SW480 (cell line): Measurements from ENCODE around the gene MYL9.

Source experiments
- DNase-seq: peaks from one replicate; pipeline ENCODE4 v3.0.0-alpha.2; 2016; ENCODE audit warnings: low spot score

MYL9 gene

DNA sequence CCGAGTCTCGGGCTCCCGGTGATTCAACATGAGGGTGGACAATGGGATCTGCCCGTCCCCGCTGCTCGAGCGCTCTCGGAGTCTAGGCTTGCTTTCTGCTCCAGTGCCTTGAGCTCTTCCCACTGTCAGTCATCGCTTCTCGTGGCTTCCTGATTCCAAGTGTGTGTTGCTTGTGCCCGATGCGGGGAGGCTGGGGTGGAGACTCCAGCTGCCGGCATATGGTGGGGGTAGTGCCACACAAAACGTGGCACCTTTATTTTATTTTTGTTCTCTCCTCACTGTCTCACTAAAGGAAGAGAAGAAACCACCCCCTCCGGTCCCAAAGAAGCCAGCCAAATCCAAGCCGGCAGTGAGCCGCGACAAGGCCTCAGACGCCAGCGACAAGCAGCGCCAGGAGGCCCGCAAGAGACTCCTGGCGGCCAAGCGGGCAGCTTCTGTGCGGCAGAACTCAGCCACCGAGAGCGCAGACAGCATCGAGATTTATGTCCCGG, 14.8 kb upstream of the MYL9 start:
- no peak for DNase-seq

DNA sequence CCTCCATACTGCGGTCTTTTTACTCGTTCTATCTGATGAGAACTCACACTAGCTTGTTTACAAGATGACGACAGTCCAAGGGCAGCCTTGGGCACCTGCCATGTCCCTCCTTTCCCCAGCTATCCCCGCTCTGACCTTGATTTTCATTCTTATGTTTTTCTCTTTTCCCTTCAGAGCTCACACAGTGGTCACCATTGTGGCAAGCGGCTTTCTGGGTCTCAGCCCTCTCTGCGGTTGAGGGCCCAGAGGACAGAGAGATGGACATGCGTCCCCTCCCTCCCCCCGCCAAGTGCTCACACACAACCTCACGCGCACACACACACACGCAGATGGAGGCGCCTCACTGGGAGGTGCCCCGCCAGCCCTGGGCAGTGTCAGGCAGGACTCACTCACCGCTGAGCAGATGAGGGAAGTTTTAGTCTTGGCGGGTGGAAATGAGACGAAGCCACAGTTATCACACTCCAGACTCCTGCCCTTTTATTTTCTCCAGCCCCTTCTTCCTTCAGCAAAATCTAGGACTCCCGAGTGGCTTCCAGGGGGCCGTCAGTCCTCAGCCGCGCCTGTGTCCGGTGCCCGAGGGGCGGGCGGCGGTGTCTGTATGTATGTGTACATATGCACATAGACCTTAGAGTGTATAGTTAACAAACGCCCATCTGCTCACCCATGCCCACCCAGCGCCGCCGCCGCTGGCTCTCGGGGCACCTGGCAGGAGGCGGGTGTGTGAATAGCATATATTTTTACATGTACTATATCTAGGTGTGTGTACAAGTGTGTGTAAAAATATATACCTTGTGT, 13.8 kb upstream of the MYL9 start:
- no peak for DNase-seq

DNA sequence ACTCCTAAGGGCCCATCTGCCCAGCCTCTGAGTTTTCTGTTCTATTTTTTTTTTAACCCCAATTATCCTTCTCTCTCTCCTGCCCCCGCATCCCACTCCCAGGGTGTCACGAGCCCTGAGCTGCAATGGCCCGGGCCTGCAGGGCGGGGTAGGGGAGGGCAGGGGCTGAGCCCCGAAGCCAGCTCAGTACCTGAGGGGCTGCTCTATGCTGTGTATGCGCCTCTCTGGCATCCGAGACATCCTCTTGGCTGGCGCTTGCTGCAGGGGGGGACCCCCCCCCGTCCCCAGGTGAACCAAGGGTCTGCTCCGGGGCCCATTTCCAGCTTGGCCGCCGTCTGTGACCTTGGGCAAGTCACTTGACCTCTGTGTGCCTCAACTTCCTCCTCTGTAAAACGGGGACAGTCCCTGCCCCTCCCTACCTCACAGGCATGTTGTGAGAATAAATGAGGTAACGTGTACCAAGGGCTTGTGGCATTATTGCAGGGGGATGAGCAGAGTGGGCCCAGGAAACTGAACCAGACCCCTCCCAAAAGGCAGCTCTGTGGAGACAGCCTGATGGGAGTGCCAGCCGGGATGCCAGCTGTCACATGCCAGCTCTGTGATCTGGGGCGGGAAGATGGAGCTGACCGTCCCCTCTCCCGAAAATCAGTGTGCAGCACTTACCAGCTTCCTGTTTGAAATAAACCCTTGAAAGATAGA, 13.0 kb upstream of the MYL9 start:
- DNase-seq, result no peak

DNA sequence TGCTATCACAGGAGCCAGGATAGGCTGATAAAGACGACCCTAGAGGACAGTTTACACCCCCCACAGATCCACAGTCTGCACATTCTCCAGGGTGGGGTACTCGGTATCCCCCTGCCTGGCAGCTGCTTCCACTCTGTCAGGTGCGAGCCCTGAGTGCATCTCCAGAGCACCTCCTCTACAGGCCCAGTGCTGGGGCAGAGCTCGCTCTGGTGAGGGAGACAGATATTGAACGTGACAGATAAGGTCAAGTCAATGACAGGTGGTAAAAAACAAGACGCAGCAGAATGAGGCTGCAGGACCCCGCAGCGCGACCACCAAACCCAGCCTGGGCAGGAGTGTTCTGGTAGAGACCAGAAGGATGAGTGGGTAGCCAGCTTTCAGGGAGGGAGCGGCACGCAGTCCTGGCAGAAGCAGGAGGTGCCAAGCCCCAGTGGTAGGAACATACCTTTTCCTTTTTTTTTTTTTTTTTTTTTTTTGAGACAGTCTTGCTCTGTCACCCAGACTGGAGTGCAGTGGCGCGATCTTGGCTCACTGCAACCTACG, 12.4 kb upstream of the MYL9 start:
- DNase-seq, result no peak

DNA sequence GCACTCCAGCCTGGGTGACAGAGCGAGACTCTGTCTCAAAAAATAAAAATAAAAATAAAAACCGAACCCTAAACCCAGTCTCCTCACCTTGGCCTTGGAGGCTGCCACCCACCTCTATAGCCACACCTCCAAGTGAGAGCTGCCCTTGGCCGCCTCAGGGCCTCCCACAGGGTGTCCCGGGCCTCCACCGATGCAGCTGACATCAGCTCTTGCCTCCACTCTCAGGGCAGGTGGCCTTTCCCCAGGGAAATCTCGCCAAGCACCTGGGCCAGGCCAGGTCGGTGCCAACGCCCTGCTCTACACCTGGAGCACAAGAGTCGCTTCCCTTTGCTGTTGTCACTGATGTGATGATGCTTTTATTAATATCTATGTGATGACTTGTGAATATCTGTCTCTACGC, 8.9 kb upstream of the MYL9 start:
- DNase-seq, result no peak

DNA sequence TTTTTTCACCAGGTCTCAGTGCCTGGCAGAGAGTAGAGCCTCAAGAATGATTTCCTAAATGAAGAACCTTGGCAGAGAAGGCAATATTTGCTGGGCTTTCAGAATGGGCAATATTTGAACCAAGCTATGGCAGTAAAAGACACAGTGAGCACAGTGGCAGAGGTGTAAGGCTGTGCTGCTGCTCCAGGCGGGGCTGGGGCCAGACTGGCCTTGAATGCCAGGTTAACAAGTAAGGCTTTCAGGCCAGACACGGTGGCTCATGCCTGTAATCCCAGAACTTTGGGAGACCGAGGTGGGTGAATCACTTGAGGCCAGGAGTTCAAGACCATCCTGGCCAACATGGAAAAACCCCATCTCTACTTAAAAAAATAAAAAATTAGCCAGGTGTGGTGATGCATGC, 8.5 kb upstream of the MYL9 start:
- no peak for DNase-seq

DNA sequence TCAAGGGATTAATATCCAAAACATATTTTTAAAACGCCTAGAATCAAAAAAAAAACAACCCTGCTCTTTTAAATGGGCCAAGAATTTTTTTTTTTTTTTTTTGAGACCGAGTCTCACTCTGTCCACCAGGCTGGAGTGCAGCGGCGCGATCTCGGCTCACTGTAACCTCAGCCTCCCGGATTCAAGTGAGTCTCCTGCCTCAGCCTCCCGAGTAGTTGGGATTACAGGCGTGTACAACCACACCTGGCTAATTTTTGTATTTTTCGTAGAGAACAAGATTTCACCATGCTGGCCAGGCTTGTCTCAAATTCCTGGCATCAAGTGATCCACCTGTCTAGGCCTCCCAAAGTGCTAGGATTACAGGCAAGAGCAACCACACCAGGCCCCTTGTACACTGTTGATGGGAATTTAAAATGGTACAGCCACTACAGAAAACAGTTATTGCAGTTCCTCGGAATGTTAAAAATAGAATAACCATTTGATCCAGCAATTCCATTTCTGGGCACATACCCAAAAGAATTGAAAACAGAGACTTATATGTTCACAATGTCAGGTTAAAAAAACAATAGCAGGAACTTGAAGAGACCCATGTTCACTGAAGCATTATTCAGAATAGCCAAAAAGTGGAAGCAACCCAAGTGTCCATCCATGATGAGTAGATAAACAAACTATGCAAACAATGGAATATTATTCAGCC, 3.1 kb upstream of the MYL9 start:
- no peak for DNase-seq

DNA sequence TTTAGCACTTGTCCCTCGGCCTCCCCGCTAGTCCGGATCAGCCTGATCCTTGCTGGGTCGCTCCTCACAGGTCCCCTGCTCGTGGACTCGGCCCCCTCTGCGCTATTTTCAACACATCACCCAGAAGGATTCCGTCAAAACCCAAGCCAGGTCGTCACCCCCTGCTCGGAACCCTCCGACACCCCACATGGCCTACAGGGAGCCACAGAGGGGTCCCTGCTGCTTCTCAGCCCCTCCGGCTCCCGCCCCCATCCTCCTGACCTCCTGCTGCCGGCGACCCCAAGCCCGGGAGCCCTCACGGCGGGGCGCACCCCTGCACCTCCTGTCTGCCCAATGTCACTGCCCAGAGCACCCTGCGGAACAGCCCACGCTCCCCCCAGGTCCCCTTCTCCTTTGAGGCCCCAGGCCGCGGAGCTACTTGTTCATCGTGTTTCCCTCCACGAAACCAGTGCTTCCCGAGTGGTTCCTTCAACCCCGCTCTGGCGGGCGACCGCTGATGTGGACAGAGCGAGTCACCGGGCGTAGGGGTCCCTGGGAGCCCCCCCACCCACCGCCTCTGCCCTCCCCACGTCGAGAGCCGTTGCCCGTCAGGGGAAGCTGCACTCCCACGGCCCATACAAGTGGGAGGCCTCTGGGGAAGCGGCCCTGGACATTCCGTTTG, 638 bp upstream of the MYL9 start:
- DNase-seq, result no peak

DNA sequence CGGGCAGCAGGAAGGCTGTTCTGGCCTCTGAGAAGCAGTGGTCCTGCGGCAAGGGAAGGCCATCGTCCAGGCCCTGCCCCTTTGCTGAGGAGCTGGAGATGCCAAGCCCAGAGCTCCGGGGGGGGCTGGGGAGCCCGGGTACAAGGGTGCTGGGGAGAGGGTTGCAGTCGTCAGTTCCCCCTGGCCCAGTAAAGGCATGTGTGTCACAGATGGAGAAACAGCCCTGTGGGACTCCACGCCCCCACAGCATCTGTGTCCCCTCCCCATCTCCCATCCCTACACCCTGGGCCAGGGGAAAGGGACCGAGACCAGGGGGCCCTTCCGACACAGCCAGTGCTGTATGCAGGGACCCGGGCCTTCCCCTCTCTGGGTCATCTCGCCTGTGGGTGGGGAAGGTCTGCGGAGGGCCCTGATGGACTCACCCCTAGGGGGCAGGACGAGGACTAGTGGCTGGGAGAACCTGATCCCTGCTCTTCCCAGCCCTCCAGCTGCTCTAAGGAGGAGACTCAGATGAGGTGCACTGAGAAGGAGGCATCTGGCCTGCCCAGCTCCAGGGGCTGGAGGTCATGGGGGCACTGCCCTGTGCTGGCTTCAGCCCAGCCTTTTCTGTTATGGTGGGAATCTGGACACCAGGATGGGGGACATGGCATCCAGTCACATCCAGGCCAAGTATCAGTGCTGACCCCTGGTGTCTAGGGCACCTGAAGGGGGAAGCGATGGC, 609 bp downstream of the MYL9 start:
- no peak for DNase-seq

DNA sequence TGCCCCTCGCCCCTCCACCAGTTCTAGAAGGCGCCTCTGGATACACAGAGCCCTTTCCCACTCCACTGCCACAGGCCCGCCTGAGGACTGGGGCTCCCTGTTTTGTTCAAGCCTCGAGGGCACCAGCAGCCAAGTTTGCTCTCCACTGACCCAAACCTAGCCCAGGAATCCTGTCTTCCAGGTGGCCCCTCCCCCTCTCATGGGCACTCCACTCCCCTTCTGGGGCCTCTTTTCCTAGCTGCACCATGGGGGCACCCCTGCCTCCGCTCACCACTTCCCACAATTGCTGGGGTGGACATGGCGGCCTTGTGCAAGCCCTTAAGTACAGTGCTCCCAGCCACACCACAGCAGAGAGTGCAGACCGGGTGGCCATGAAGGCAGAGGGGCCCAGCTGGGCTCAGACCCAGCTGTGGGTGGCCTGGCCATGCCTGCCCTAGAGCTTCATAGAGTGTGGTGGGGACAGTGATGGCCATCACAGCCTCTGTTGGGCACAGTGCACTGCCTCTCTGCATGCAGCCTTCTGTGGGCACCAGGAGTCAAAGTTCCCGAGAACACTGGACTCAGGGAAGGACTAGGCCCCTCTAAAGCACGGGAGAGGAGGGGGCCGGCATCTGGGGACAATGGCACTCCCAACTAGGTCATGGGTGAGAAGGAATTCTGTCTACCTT, 1.3 kb downstream of the MYL9 start:
- no peak for DNase-seq

DNA sequence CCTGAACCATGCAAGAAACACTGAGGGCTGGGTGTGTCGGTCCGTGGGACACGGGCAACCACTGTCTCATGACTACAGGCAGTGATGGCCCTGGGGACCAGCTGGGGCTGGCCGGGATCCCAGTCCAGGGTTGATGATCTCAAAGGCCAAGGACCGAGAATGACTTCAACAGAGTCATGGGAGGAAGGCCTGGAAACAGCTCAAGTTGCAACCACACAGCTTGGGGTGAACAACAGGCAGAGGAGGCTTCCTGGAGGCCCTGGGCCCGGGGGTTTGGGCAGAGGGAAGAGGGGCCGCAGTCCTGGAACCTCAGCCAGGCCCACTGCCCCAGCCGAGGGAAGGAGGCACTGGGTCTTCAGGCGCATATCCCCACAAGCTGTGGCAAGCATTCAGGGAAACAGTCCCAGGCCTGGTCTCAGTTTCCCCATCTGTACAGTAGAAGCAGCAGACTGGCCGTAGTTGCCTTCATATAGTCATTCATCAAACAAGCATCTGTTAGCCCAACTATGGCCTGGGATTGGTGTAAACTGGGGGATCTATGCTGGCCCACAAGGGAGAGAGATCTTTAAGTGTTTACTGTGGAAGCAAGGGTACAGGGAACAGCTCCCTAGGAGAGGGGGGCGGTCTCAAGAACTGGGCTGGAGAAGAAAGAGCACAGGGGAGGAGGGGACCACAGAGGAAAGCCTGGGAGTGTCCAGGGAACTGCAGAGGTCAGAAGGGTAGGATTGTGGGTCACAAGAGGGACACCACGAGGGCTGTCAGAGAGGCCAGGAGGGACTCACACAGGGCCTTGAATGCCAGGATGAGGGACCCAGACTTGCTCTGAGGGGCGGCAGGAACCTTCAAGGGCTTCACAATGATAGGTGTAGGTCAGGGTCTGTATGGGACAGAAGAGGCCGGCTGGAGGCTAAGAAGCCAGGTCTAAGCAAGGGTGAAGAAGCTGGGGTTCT, 2.1 kb downstream of the MYL9 start:
- no peak for DNase-seq

DNA sequence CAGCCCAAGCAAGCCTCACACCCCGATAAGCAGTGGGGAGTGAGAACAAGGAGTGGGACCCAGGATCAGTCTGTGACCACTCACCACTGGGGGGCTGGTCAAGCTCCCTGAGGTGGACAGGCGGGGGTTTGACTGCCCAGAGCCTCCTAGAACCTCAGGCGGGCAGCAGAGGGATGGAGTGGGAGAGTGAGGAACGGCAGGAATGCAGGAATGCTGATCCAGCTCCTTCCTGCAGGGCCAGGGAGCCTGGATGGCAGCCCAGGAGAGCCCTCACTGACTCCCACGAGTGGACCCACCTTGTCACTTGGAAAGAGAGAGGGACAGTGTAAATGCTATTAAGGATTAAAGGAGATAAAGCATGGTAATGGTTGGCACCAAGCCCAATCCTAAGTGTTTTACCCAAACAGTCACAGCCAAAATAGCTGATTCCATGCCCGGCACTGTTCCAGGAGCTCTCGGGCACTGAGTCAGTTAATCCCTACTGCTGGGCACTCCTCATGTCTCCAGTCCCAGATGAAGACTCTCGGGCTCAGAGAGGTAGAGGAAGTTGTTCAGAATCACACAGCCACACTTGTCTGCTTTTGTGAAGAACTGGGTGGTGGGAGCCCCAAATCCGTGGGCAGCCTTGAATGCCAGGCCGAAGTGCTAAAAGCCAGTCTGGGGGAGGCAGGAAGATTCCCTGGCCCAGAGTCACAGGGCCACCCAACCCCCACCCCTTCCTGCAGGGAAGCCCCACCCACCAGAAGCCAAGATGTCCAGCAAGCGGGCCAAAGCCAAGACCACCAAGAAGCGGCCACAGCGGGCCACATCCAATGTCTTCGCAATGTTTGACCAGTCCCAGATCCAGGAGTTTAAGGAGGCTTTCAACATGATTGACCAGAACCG, 3.1 kb downstream of the MYL9 start:
- DNase-seq, result no peak

DNA sequence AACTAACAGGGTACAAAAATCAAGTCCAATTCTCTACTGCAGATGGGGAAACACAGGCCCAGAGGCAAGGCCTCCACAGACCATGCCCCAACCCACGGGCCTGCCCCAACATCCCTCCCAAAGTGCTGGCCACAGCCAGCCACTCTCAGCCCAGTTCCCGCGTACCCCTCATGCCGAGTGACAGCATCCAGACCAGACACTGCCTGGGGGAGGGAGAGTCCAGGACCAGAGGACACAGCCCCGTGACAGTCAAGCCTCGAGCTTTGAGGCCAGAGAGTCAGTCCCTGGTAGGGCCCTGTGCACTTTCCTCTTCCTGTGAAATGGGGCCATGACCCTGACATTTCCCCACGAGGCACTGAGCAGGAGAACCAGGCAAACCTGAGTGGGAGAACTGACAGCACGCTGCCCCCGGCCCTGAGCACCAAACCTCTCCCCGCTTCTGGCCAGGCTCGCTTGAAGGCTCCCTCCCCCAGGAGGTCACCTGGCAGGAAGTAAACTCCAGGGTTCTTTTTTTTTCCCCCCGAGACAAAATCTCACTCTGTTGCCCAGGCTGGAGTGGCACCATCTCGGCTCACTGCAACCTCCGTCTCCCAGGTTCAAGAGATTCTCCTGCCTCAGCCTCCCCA, 4.9 kb downstream of the MYL9 start:
- no peak for DNase-seq

DNA sequence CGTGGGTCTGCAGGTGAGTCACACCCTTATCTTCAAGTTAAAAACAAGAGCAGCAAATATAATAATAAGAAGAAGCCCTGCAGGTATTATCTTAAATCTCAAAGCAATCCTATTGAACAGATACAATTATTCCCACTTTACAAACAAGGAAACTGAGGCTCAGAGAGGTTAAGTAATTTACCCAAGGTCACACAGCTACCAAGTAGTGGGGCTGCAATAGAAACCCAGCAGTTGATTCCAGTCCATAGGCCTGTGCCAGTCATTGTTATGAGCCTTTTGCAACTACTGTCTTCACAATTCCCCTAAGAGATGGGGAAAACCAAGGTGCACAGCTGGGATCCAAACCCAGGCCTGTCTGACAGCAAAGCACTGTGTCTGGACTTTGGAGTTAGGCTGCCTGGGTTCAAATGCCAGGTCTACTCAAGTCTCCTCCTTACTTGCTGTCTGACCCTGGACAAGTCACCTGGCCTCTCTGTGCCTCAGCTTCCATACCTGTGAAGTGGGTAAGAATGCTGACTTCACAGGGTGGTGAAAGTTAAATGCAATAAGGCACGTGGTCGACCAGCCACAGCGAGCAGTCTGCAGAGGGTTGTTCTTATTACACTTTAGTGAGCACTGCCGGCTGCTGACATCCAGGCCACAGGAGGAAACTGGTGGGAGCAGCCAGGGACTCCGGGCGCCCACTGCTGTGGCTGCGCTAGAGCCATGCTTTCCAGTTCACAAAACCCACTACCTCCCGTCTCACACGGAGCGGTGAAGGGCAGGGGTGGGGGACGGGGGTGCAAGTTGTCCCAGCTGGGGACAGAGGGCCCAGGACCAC, 6.1 kb downstream of the MYL9 start:
- DNase-seq, result no peak

DNA sequence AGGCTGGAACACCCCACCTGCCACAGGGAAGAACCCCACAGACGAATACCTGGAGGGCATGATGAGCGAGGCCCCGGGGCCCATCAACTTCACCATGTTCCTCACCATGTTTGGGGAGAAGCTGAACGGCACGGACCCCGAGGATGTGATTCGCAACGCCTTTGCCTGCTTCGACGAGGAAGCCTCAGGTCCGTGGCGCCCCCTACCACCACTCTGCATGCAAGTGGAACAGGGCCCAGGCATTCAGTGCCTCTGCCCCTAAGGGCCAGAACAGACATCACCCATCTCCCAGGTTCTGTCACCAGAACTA, 6.6 kb downstream of the MYL9 start:
- no peak for DNase-seq

DNA sequence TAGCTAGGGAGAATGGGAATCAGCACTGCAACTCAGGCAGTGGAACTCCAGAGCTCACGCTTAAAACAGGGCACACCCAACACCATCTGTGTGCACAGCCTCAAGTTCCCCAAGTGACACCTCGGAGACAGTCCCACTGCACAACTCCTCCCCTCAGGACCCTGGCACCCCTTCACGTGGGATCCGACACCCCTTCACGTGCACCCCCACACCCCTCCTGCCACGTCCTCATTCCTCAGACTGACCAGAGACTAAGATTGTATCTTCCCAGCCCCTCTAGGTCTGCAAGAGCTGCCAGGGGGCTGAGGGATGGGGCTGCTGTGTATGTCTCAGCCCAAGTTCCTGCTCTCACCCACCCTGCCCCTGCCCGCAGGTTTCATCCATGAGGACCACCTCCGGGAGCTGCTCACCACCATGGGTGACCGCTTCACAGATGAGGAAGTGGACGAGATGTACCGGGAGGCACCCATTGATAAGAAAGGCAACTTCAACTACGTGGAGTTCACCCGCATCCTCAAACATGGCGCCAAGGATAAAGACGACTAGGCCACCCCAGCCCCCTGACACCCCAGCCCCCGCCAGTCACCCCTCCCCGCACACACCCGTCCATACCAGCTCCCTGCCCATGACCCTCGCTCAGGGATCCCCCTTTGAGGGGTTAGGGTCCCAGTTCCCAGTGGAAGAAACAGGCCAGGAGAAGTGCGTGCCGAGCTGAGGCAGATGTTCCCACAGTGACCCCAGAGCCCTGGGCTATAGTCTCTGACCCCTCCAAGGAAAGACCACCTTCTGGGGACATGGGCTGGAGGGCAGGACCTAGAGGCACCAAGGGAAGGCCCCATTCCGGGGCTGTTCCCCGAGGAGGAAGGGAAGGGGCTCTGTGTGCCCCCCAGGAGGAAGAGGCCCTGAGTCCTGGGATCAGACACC, 7.6 kb downstream of the MYL9 start:
- DNase-seq, result no peak

DNA sequence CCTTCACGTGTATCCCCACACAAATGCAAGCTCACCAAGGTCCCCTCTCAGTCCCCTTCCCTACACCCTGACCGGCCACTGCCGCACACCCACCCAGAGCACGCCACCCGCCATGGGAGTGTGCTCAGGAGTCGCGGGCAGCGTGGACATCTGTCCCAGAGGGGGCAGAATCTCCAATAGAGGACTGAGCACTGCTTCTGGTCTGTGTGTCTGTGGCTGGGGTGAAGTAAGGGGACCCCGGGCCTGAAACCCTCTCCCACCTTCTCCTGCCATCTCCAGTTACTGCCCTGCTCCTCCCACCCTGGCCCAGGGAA, 8.3 kb downstream of the MYL9 start:
- DNase-seq, result no peak
